ENCODE data around the gene TBC1D1. TPM values are rescaled to one million over a fixed set of nuclear protein-coding genes. Genes with fewer than 3 reads are reported as not detected.

The TBC1D1 gene
- total RNA-seq, 1 donor from 2014 or later = 54.5 TPM

- no peaks in the 10 kb centered on the region for H3K27me3 ChIP-seq (ENCODE audit: insufficient read depth, low read length)
- no peaks in the 10 kb centered on the region for H3K36me3 ChIP-seq (ENCODE audit: insufficient read depth, low read length)
- no peak overlapping the region for H3K27ac Mint-ChIP-seq (ENCODE audit: unreplicated experiment)
- no peak overlapping the region for H3K4me2 ChIP-seq (ENCODE audit: low read length)
- peaks cover 4% of the 10 kb centered on the region for H3K4me1 Mint-ChIP-seq (ENCODE audit: low read depth, unreplicated experiment)
- H4K20me1 ChIP-seq (ENCODE audit: insufficient read depth, low read length) = no peaks in the 10 kb centered on the region
- H3K9me3 ChIP-seq (ENCODE audit: insufficient read depth, low read depth, low read length) = no peaks in the 10 kb centered on the region
- peaks cover 16% of the 10 kb centered on the region for H3K4me1 ChIP-seq (ENCODE audit: insufficient read depth, low read length)
- no peak overlapping the region for H3K4me3 ChIP-seq (ENCODE audit: insufficient read depth, low read depth, low read length)
- no peak overlapping the region for H3K27ac ChIP-seq (ENCODE audit: low read depth, low read length)
- no peaks in the 10 kb centered on the region for H3K79me2 ChIP-seq (ENCODE audit: insufficient read depth, low read length)
- no peak overlapping the region for H2AFZ ChIP-seq (ENCODE audit: low read depth, low read length)
- H3K9ac ChIP-seq (ENCODE audit: low read length) = no peak overlapping the region
- peaks cover 10% of the 10 kb centered on the region for H3K27me3 Mint-ChIP-seq (ENCODE audit: low read depth, unreplicated experiment)
- no peak for TF ChIP-seq CTCF (IDR thresholded peaks at IDR 0.05; ENCODE audit: insufficient read depth, low read depth, low read length)
- no peak for TF ChIP-seq EZH2 (IDR thresholded peaks at IDR 0.05; ENCODE audit: insufficient read depth, low read length)
- no peaks in the 10 kb centered on the region for H3K36me3 Mint-ChIP-seq (ENCODE audit: low read depth, unreplicated experiment)
- DNase-seq (ENCODE audit: low read depth) (no peak), FAIRE-seq (no peak)
- H3K4me3 Mint-ChIP-seq (ENCODE audit: unreplicated experiment) = no peak overlapping the region
- no peaks in the 10 kb centered on the region for H3K9me3 Mint-ChIP-seq (ENCODE audit: unreplicated experiment)
Observed at GRCh38 chr4:37905533-37906169, 14.8 kb downstream of the TBC1D1 start.

- peak overlapping the region; percentile 6 for H3K27ac ChIP-seq (ENCODE audit: low read depth, low read length)
- DNase-seq (ENCODE audit: low read depth) (peak; percentile 76), FAIRE-seq (no peak)
- no peaks in the 10 kb centered on the region for H3K9me3 Mint-ChIP-seq (ENCODE audit: unreplicated experiment)
- H3K27me3 ChIP-seq (ENCODE audit: insufficient read depth, low read length) = no peaks in the 10 kb centered on the region
- H3K4me1 Mint-ChIP-seq (ENCODE audit: low read depth, unreplicated experiment) = peaks cover 4% of the 10 kb centered on the region
- H3K9me3 ChIP-seq (ENCODE audit: insufficient read depth, low read depth, low read length) = no peaks in the 10 kb centered on the region
- peak overlapping the region; percentile 77 for H3K4me2 ChIP-seq (ENCODE audit: low read length)
- TF ChIP-seq CTCF (IDR thresholded peaks at IDR 0.05; ENCODE audit: insufficient read depth, low read depth, low read length) = no peak
- TF ChIP-seq EZH2 (IDR thresholded peaks at IDR 0.05; ENCODE audit: insufficient read depth, low read length) = no peak
- no peaks in the 10 kb centered on the region for H4K20me1 ChIP-seq (ENCODE audit: insufficient read depth, low read length)
- H2AFZ ChIP-seq (ENCODE audit: low read depth, low read length) = peak overlapping the region; percentile 69
- H3K27me3 Mint-ChIP-seq (ENCODE audit: low read depth, unreplicated experiment) = peaks cover 9% of the 10 kb centered on the region
- H3K4me3 ChIP-seq (ENCODE audit: insufficient read depth, low read depth, low read length) = peak overlapping the region; percentile 8
- no peak overlapping the region for H3K27ac Mint-ChIP-seq (ENCODE audit: unreplicated experiment)
- H3K4me1 ChIP-seq (ENCODE audit: insufficient read depth, low read length) = peaks cover 16% of the 10 kb centered on the region
- H3K79me2 ChIP-seq (ENCODE audit: insufficient read depth, low read length) = no peaks in the 10 kb centered on the region
- peak overlapping the region; percentile 55 for H3K9ac ChIP-seq (ENCODE audit: low read length)
- H3K4me3 Mint-ChIP-seq (ENCODE audit: unreplicated experiment) = no peak overlapping the region
- H3K36me3 Mint-ChIP-seq (ENCODE audit: low read depth, unreplicated experiment) = no peaks in the 10 kb centered on the region
- H3K36me3 ChIP-seq (ENCODE audit: insufficient read depth, low read length) = no peaks in the 10 kb centered on the region
Observed at GRCh38 chr4:37908488-37909331, 17.8 kb downstream of the TBC1D1 start.

Data from astrocyte (in vitro differentiated cells and primary cell).